Activated T-helper 2 cell treated with anti-CD3 and anti-CD28 coated beads, Interferon-gamma antibody, Interleukin-2, Interleukin-4, amounts not matched to agents 10 μg/mL and 5 μg/mL and 100 μg/mL, durations not matched to agents 14 hours and 24 hours and 36 hours (primary cell): ENCODE results near the gene TOMM40. TPM values are rescaled to one million over a fixed set of nuclear protein-coding genes. Genes with fewer than 3 reads are reported as not detected.

Experiments used
- DNase-seq: peaks from one replicate; pipeline ENCODE4 v3.0.0; 2021; ENCODE audit warnings: low spot score
- H3K27ac Mint-ChIP-seq: one replicate; pipeline ENCODE4 v1.8.0; 2021; ENCODE audit warnings: mixed read lengths
- H3K27me3 Mint-ChIP-seq: one replicate; pipeline ENCODE4 v1.8.0; 2021; ENCODE audit warnings: low read depth, mixed read lengths
- H3K36me3 Mint-ChIP-seq: one replicate; pipeline ENCODE4 v1.8.0; 2021; ENCODE audit warnings: low read depth, mixed read lengths
- H3K4me1 Mint-ChIP-seq: one replicate; pipeline ENCODE4 v1.8.0; 2021; ENCODE audit warnings: low read depth, mixed read lengths
- H3K4me3 Mint-ChIP-seq: one replicate; pipeline ENCODE4 v1.8.0; 2021; ENCODE audit warnings: low read depth, mild to moderate bottlenecking, moderate library complexity, mixed read lengths
- H3K9me3 Mint-ChIP-seq: one replicate; pipeline ENCODE4 v1.8.0; 2021; ENCODE audit warnings: mixed read lengths
- intact Hi-C: fragments of 100-400 bp; cut with micrococcal nuclease; formaldehyde crosslinking; loops from one replicate; pipeline ENCODE4 v1.15.1; 2023
- total RNA-seq: library from RNA; stranded (reverse); gene quantifications from 2 replicates; pipeline ENCODE4 v1.2.3, GENCODE V29; 2022

The TOMM40 gene
- total RNA-seq, result 152 and 156 TPM in 2 replicates

DNA sequence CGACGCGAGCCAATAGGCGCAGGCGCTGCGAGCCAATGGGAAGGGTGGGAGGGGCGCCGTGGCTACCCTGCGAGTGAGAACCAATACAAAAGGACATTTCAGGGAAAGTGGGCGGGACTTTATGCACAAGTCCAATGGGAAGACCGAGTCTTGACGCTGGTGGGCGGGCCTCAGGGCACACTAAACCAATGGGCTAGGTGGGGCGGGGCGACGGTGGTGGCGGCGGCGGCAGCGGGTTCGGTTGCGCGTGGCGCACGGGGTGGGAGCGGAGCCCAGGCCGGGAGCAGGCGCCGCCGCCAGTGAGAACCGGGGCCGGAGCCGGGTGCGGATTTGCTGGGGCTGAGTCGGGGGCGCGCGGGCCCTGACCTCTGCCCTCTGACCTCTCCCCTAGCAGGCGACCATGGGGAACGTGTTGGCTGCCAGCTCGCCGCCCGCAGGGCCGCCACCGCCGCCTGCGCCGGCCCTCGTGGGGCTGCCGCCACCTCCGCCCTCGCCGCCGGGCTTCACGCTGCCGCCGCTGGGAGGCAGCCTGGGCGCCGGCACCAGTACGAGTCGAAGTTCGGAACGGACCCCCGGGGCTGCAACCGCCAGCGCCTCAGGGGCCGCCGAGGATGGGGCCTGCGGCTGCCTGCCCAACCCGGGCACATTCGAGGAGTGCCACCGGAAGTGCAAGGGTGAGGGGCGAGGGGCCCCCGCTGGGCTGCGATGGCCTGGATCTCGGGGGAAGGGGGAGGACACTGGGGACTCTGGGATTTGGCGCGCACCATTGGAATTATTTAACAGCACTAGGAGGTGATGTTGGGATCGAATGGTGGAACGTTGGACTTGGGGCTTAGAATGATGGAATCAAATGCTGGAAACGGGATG, at the start of gene TOMM40:
TOMM40 (plus strand) TSS at position 239 of the 867 bp plus-strand sequence; CDS start at position 401, 162 bp downstream.
- no peak for DNase-seq
- Mint-ChIP-seq H3K4me1 (peaks cover 19% of the 10 kb centered on the region), H3K27ac (peak within 1 kb of the TSS; percentile 97), H3K36me3 (peaks cover 42% of the 10 kb centered on the region), H3K9me3 (peaks cover 4% of the 10 kb centered on the region), H3K4me3 (peak within 1 kb of the TSS; percentile 95), H3K27me3 (no peaks in the 10 kb centered on the region)
- intact Hi-C loops, result loop anchor here (2.0 kb wide), 3 partner anchors 44 to 138 kb away; partner anchors contain the start of genes CLPTM1 and NECTIN2

DNA sequence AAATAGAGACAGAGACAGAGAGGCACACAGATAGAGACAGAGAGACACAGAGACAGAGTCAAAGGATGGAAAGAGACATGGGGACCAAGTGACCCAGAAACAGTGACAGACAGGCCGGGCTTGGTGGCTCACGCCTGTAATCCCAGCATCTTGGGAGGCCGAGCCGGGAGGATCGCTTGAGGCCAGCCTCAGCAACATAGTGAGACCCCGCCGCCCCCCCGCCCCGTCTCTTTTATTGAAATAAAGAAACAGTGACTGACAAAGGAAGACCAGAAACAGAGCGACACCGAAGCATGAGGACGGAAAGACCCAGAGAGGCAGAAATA, 45.8 kb upstream of the TOMM40 start:
- peaks cover 15% of the 10 kb centered on the region for H3K4me1 Mint-ChIP-seq
- intact Hi-C loops, result loop anchor here (1.0 to 10.0 kb wide), 4 partner anchors 45 to 150 kb away; partner anchors contain the start of gene CEACAM16
- H3K27me3 Mint-ChIP-seq, result peaks cover 32% of the 10 kb centered on the region
- no peaks in the 10 kb centered on the region for H3K9me3 Mint-ChIP-seq
- H3K4me3 Mint-ChIP-seq, result peak overlapping the region; percentile 81
- peak overlapping the region; percentile 64 for H3K27ac Mint-ChIP-seq
- no peaks in the 10 kb centered on the region for H3K36me3 Mint-ChIP-seq
- DNase-seq, result no peak

DNA sequence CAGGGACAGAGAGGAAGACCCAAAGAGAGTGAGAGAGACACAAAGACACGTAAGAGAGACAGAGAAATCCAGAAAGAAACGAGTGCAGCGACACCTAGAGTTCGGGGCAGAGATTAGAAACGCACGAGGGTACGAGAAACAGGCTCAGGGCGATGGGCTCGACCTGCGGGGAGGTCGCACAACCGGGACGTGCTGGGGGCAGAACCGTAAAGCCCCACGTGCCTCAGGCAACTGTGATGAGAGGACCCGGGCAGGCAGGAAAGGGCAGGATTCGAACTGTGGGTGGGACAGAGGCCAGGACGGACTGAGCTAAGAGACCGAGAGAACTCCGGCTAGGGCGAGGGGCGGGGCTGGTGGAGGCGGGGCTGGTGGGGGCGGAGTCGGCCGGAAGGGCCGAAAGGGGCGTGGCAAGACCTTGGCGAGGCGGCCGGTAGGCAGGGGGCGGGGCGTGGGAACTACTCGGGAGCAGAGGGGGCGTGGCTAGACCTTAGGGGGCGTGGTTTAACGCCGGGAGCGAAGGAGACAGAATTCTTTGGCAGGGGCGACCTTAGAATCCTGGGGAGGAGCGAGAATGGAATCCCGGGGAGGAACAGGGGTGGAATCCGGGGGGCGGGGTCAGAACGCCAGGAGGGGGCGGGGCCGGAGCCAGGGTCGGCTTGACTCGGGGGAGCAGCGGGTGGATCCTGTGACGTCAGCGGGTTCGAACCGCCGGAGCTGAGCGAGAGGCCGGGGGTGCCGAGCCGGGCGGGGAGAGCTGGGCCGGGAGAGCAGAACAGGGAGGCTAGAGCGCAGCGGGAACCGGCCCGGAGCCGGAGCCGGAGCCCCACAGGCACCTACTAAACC, 45.2 kb upstream of the TOMM40 start, which contains the start of gene NECTIN2:
NECTIN2 (plus strand) TSS at position 686 of the 843 bp plus-strand sequence. CDS start 229 bp downstream, outside the sequence.
- H3K4me3 Mint-ChIP-seq, result peak within 1 kb of the TSS; percentile 81
- H3K27me3 Mint-ChIP-seq, result peaks cover 33% of the 10 kb centered on the region
- intact Hi-C loops, result loop anchor here (1.0 to 10.0 kb wide), 5 partner anchors 45 to 151 kb away; partner anchors contain the start of genes CEACAM16 and TOMM40
- H3K9me3 Mint-ChIP-seq, result no peaks in the 10 kb centered on the region
- peak within 1 kb of the TSS; percentile 64 for H3K27ac Mint-ChIP-seq
- H3K4me1 Mint-ChIP-seq, result peaks cover 15% of the 10 kb centered on the region
- peak; percentile 76 for DNase-seq
- H3K36me3 Mint-ChIP-seq, result no peaks in the 10 kb centered on the region

DNA sequence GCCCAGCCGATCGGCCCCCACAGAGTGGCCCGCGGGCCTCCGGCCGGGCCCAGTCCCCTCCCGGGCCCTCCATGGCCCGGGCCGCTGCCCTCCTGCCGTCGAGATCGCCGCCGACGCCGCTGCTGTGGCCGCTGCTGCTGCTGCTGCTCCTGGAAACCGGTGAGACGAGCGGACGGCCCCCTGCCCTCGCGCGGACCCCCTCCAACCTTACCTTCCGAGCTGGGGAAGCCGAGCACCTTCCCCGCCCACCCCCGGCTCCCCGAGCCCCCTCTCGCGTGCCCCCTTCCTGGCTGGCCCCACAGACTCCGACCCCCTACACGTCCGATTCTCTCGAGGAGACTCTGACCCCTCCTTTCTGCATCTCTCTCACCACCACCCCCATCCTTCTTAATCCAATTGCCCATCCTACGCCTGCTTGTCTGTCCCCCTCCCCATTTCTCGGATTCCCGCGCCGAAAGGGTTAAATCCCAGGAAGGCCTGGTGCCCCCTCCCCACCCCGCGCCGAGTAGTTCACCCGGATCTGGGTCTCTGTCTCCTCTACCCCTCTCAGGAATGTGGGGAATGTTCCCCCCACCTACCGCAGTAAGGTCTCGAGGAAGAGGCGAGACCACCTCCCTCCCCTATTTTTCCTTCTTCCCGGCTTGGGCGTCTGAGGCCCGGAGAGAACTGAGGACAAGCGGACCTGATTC, 44.5 kb upstream of the TOMM40 start:
- H3K4me3 Mint-ChIP-seq, result peak overlapping the region; percentile 81
- H3K4me1 Mint-ChIP-seq, result peaks cover 15% of the 10 kb centered on the region
- H3K27me3 Mint-ChIP-seq, result peaks cover 33% of the 10 kb centered on the region
- no peak overlapping the region for H3K27ac Mint-ChIP-seq
- no peaks in the 10 kb centered on the region for H3K36me3 Mint-ChIP-seq
- no peak for DNase-seq
- H3K9me3 Mint-ChIP-seq, result no peaks in the 10 kb centered on the region
- intact Hi-C loops, result loop anchor here (2.0 to 10.0 kb wide), 2 partner anchors 44 to 152 kb away; partner anchors contain the start of genes CEACAM16 and TOMM40

DNA sequence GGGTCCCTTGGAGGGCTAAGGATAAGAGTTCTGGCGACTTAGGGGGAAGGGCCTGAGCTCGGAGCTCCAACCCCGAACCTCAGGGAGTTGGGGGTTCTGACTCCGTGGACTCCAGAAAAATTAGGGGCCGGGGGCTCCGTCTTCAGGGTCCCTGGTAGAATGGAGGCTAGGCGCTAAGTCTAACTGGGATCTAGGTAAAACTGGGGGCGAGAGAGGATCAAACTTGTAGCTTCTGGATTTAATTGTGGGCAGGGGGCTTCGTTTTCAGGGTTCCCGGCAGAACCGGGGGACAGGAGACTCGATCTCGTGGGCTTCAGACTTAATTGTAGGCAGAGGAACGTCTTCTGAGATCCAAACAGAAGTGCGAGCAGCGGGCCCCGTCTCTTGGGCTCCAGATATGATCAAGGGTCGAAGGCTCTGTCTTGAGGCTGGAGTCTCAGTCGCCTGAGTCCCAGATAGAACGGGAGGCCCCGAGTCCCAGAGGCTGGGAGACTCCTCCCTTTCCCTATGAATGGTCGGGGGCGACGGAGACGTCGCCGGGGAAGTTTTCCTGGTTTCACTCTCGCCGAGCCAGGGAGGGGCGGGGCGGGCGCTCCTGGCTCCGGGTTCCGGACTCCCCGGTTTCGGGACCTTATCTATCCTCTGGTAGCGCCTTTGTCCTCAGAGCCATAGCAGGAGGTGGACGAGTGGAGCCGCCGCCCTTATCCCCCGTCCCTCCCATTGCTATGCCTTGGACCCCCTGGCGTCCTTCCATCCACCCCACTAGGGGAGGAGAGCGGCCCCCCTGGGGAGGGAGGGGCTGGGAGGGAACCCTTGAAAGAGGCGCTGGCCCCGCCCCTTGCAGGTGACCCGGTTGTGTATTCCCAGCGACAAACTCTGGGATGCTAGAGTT, 43.7 kb upstream of the TOMM40 start:
- intact Hi-C loops, result loop anchor here (2.0 to 10.0 kb wide), 2 partner anchors 43 to 153 kb away; partner anchors contain the start of genes CEACAM16 and TOMM40
- H3K4me1 Mint-ChIP-seq, result peaks cover 15% of the 10 kb centered on the region
- no peaks in the 10 kb centered on the region for H3K9me3 Mint-ChIP-seq
- H3K27me3 Mint-ChIP-seq, result peaks cover 33% of the 10 kb centered on the region
- no peak for DNase-seq
- peak overlapping the region; percentile 59 for H3K4me3 Mint-ChIP-seq
- no peaks in the 10 kb centered on the region for H3K36me3 Mint-ChIP-seq
- no peak overlapping the region for H3K27ac Mint-ChIP-seq

DNA sequence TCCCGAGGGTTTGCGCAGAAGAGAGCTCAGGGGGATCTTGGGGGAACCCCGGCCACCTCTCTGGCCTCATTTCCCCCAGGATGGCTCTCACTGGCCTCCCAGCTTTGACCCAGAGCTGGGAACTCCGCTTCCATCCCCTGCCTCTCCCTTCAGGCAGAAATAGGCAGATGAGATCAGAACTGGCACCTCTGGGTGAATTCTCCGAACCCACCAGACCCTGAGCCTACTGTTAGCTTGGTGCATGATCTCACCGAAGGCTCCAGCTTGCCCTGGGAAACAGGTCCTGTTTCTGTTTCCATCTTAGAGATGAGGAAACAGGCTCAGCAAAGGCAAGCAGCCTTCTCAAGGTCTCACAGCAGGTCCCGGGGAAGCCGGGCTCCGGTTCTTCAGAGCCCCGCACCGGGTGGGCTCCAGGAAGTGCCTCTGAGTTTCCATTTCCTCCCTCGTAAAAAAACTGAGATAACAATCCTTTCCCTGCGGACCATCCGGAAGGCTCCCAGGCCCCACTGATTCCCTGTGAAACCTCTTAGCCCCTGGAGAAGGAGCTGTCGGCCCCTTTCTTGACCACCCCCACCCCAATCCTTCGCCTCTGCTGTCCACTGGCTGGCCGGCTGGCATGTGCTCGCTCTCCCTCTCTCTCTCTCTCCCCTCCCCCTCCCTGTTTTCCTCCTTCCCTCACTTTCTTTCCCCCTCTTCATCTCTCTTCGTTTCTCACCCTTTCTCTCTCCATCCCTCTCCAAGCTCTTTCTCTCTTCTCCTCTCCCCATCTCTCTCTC, 42.8 kb upstream of the TOMM40 start:
- no peaks in the 10 kb centered on the region for H3K9me3 Mint-ChIP-seq
- H3K36me3 Mint-ChIP-seq, result no peaks in the 10 kb centered on the region
- H3K27ac Mint-ChIP-seq, result no peak overlapping the region
- no peak for DNase-seq
- intact Hi-C loops, result loop anchor here (10.0 kb wide), 1 partner anchor 153 kb away; the partner anchor contains the start of gene CEACAM16
- no peak overlapping the region for H3K4me3 Mint-ChIP-seq
- peaks cover 15% of the 10 kb centered on the region for H3K4me1 Mint-ChIP-seq
- peaks cover 33% of the 10 kb centered on the region for H3K27me3 Mint-ChIP-seq

DNA sequence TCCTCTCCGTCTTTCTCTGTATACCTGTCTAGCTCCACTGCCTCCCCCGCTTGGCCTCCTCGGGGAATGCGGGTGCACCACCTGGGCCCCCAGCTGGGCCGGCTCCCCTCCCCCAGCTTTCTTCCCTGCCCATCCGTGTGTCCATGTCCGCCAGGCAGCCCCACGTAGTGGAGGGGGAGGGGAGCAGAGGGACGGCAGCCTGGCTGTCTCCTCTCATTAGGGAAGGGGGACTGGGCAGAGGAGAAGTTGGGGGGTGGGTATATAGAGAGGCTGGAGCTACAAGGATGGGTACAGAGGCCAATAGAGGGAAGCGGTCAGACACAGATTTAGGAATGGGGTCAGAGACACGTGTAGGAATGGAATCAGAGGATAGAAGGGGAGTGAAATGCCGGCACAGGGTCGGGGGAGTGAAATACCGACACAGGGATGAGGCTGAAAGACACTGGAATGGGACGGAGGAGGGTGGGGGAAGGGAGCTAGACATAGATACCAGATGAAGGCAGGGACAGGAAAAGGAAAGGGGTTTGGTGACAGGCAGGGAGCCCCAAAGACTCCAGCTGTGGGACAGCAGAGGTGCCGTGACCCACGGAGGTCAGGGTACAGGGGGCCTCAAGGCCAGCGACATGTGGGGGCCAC, 42.1 kb upstream of the TOMM40 start:
- H3K36me3 Mint-ChIP-seq, result no peaks in the 10 kb centered on the region
- peaks cover 15% of the 10 kb centered on the region for H3K4me1 Mint-ChIP-seq
- intact Hi-C loops, result loop anchor here (10.0 kb wide), 1 partner anchor 154 kb away; the partner anchor contains the start of gene CEACAM16
- H3K27me3 Mint-ChIP-seq, result peaks cover 35% of the 10 kb centered on the region
- no peak for DNase-seq
- no peaks in the 10 kb centered on the region for H3K9me3 Mint-ChIP-seq
- no peak overlapping the region for H3K27ac Mint-ChIP-seq
- H3K4me3 Mint-ChIP-seq, result no peak overlapping the region

DNA sequence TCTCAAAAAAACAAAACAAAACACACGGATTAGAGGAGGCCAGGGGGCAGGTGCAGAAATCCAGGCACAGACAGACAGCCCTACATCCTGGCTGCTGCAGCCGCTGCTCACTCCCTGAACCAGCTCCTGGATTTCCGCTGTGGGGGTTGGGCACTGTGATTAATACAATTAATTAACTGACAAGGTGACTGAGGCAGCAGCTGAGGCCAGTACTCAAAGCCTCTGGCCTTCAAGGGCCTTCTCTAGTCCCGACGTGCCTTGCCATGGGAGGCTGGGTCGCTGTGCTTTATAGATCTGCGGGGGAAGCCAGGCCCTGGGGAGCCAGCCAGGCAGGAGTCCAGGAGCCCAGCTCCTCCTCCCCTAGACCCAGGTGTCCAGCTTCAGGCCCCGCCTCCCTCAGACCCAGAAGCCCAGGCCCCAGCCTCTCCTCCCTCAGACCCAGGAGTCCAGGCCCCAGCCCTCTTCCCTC, 40.4 kb upstream of the TOMM40 start:
- H3K27ac Mint-ChIP-seq, result no peak overlapping the region
- no peak for DNase-seq
- H3K9me3 Mint-ChIP-seq, result no peaks in the 10 kb centered on the region
- H3K36me3 Mint-ChIP-seq, result no peaks in the 10 kb centered on the region
- H3K27me3 Mint-ChIP-seq, result peaks cover 32% of the 10 kb centered on the region
- peaks cover 8% of the 10 kb centered on the region for H3K4me1 Mint-ChIP-seq
- H3K4me3 Mint-ChIP-seq, result no peak overlapping the region
- intact Hi-C loops, result no loop called here

DNA sequence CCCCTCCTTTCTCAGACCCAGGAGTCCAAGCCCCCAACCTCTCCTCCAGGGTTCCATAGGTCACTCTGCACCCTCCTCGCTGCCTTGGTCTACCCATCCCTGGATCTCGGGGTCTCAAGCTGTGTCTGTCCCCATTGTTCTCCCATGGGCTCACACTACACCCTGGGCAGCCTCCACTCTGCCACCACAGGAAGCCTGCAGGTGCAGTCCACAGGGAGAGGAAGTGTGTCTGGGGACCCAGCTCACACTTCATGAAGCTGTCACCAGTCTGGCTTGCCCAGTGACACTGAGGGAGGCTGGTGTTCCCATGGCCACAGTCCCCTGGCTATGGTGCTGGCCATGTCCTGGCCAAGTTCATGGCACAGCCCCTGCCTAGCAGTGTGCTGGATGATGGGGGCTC, 39.6 kb upstream of the TOMM40 start:
- peaks cover 30% of the 10 kb centered on the region for H3K27me3 Mint-ChIP-seq
- DNase-seq, result no peak
- H3K4me1 Mint-ChIP-seq, result peaks cover 8% of the 10 kb centered on the region
- H3K9me3 Mint-ChIP-seq, result no peaks in the 10 kb centered on the region
- no peaks in the 10 kb centered on the region for H3K36me3 Mint-ChIP-seq
- H3K27ac Mint-ChIP-seq, result no peak overlapping the region
- no peak overlapping the region for H3K4me3 Mint-ChIP-seq
- intact Hi-C loops, result no loop called here

DNA sequence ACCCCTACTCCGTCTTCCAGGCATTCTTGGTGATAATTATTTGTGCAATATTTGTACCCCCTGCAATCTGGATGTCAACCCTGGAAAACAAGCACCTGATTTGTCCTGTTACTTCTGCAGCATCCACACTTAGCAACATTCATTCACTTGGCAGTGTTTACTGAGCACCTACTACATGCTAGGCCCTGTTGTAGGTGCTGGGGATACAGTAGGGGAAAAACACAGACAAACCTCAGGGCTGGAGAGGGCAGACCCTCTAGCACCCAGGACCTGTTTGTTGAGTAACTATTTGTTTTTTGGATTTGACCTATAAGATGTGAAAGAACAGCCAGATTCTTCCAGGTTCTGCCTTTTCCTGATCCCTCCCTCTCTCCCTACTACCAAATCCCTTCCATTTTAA, 35.4 kb upstream of the TOMM40 start:
- Mint-ChIP-seq H3K27ac (no peak overlapping the region), H3K36me3 (no peaks in the 10 kb centered on the region), H3K9me3 (no peaks in the 10 kb centered on the region), H3K4me3 (no peak overlapping the region), H3K27me3 (peaks cover 2% of the 10 kb centered on the region), H3K4me1 (peaks cover 1% of the 10 kb centered on the region)
- intact Hi-C loops, result no loop called here
- DNase-seq, result no peak
